Transverse colon (tissue), 4 donors: ENCODE data around the gene ZNF618. TPM values are rescaled to one million over a fixed set of nuclear protein-coding genes. Genes with fewer than 3 reads are reported as not detected.
A peak's percentile ranks its signal among the peaks of the same experiment; 100 is the strongest.

Source experiments
- DNase-seq: peaks from one replicate; pipeline ENCODE4 v3.0.0-alpha.2; 2019
- H3K27ac ChIP-seq, 4 donors: fragments of 200-600 bp; sonication (generic); 2 replicates each; pipeline ENCODE4 v1.5.1; 2016 to 2018; ENCODE audit warnings: inconsistent platforms in 4 of 4
- H3K27me3 ChIP-seq: fragments of 200-600 bp; sonication (generic); 2 replicates; pipeline ENCODE4 v1.5.1; 2017; ENCODE audit warnings: inconsistent platforms
- H3K36me3 ChIP-seq, 4 donors: fragments of 200-600 bp; sonication (generic); 2 replicates each; pipeline ENCODE4 v1.5.1; 2017 to 2019; ENCODE audit warnings: inconsistent platforms in 4 of 4
- H3K4me1 ChIP-seq, 4 donors: fragments of 200-600 bp; sonication (generic); 2 replicates each; pipeline ENCODE4 v1.5.1; 2017 to 2020; ENCODE audit warnings: inconsistent platforms in 4 of 4
- H3K4me3 ChIP-seq, 4 donors: fragments of 200-600 bp; sonication (generic); 1 replicate in 1 of 4; 2 replicates in 3 of 4; pipeline versions ENCODE4 v1.5.1 to v1.6.1; 2017 to 2019; ENCODE audit warnings: inconsistent platforms in 4 of 4
- H3K9me3 ChIP-seq, 2 donors: fragments of 200-600 bp; sonication (generic); 2 replicates each; pipeline ENCODE4 v1.5.1; 2017 to 2019; ENCODE audit warnings: inconsistent platforms in 2 of 2
- CTCF ChIP-seq, 5 experiments: fragments of 200-600 bp in 3 of 5; fragments of 450-650 bp in 2 of 5; sonication (generic) in 3 of 5; IDR thresholded peaks; 1 replicate in 2 of 5; 2 replicates in 3 of 5; pipeline ENCODE4 v1.5.1; 2016 to 2017; ENCODE audit warnings: antibody characterized with exemption in 5 of 5, inconsistent platforms in 3 of 5, mild to moderate bottlenecking in 2 of 5, moderate library complexity in 1 of 5
- EP300 ChIP-seq: sonication (generic); formaldehyde crosslinking; IDR thresholded peaks from one replicate; pipeline ENCODE4 v1.6.1; 2017; ENCODE audit warnings: antibody characterized with exemption, low read depth
- POLR2A ChIP-seq: fragments of 450-650 bp; IDR thresholded peaks from one replicate; pipeline ENCODE4 v1.6.1; 2016; ENCODE audit warnings: antibody characterized with exemption, mild to moderate bottlenecking, moderate library complexity
- POLR2AphosphoS5 ChIP-seq, 3 donors: sonication (generic); formaldehyde crosslinking; IDR thresholded peaks; one replicate each; pipeline ENCODE4 v1.6.1; 2016; ENCODE audit warnings: antibody characterized with exemption in 3 of 3
- WGBS, 2 donors: methylation state at CpG; one replicate each; pipeline ENCODE4 v1.1.5; 2018; ENCODE audit warnings: low coverage in 1 of 2; 5-methylcytosine and 5-hydroxymethylcytosine counted together
- in situ Hi-C, 4 donors: fragments of 200-750 bp; cut with MboI; loops; one replicate each; pipeline versions ENCODE4 v1.15.0 to v1.15.1; 2017; ENCODE audit warnings: low sequenced_read_pairs in 3 of 4, low pct_ligation_motif_present in 1 of 4, low pct_unique_long_range_greater_than_20kb in 1 of 4
- intact Hi-C: fragments of 100-400 bp; cut with DNase I; formaldehyde crosslinking; loops from one replicate; pipeline ENCODE4 v1.15.1; 2023; ENCODE audit warnings: low total_unique reads
- total RNA-seq, 4 donors: library from RNA; depleted of rRNA; stranded (reverse); fragments of >200 nt; gene quantifications; one replicate each; pipeline ENCODE4 v1.1.0, GENCODE V29; 2016

ZNF618 gene
- total RNA-seq, 4 donors from 2014 or later, result 2.2 to 8.6 (median 4.0) TPM

- in situ Hi-C loops (no loop called here), intact Hi-C loops (no loop called here)
- Histone ChIP-seq H3K27me3 (no peaks in the 10 kb centered on the region), H3K9me3 (no peaks in the 10 kb centered on the region), H3K36me3 (no peaks in the 10 kb centered on the region), H3K27ac (peak overlapping the region; percentile 54 to 59 (median 58)), H3K4me3 (no peak overlapping the region), H3K4me1 (peaks cover 0 to 17% (median 10%) of the 10 kb centered on the region in 4 donors)
- 33% methylated on average over 5 of the region's 5 CpGs; no CpG with 5 or more reads in 1 of the 2 donors for WGBS, 2 donors
- peak; percentile 87 for DNase-seq
- no peak for TF ChIP-seq CTCF (IDR thresholded peaks at IDR 0.05)
- peak in 1 of 3 donors; percentile 39 for TF ChIP-seq POLR2AphosphoS5 (IDR thresholded peaks at IDR 0.05)
- TF ChIP-seq EP300, result no peak
- TF ChIP-seq POLR2A, result no peak
Observed at GRCh38 chr9:113966394-113966793, 90.3 kb downstream of the ZNF618 start.

GRCh38 chr9:113967380-113967779 lies 91.3 kb downstream of the ZNF618 start:
- H3K4me3 ChIP-seq, result no peak overlapping the region
- H3K9me3 ChIP-seq, result no peaks in the 10 kb centered on the region
- peaks cover 0 to 17% (median 10%) of the 10 kb centered on the region in 4 donors for H3K4me1 ChIP-seq
- intact Hi-C loops (no loop called here), in situ Hi-C loops (no loop called here)
- H3K36me3 ChIP-seq, result no peaks in the 10 kb centered on the region
- no peaks in the 10 kb centered on the region for H3K27me3 ChIP-seq
- no peak for DNase-seq
- H3K27ac ChIP-seq, result peak overlapping the region in 1 of 4 donors; percentile 15
- WGBS, 2 donors, result 40 to 66% methylated on average over 3 to 5 of the region's 5 CpGs
- no peak for TF ChIP-seq CTCF (IDR thresholded peaks at IDR 0.05)
- TF ChIP-seq POLR2A, result no peak
- no peak for TF ChIP-seq EP300
- TF ChIP-seq POLR2AphosphoS5 (IDR thresholded peaks at IDR 0.05), result no peak

GRCh38 chr9:113969343-113969742 lies 93.2 kb downstream of the ZNF618 start:
- Histone ChIP-seq H3K36me3 (no peaks in the 10 kb centered on the region), H3K4me1 (peaks cover 0 to 21% (median 11%) of the 10 kb centered on the region in 4 donors), H3K27me3 (no peaks in the 10 kb centered on the region), H3K4me3 (no peak overlapping the region), H3K27ac (no peak overlapping the region), H3K9me3 (no peaks in the 10 kb centered on the region)
- 69% methylated on average over 1 of the region's 1 CpG; no CpG with 5 or more reads in 1 of the 2 donors for WGBS, 2 donors
- no peak for TF ChIP-seq CTCF (IDR thresholded peaks at IDR 0.05)
- TF ChIP-seq POLR2A, result no peak
- TF ChIP-seq POLR2AphosphoS5 (IDR thresholded peaks at IDR 0.05), result no peak
- no peak for TF ChIP-seq EP300
- no peak for DNase-seq
- in situ Hi-C loops, result no loop called here
- intact Hi-C loops, result no loop called here

- in situ Hi-C loops, result no loop called here
- no peak for DNase-seq
- WGBS, 2 donors, result 73 to 80% methylated on average over 4 to 9 of the region's 9 CpGs
- Histone ChIP-seq H3K27me3 (no peaks in the 10 kb centered on the region), H3K4me1 (peaks cover 0 to 4% (median 1%) of the 10 kb centered on the region in 4 donors), H3K4me3 (no peak overlapping the region), H3K27ac (no peak overlapping the region), H3K9me3 (no peaks in the 10 kb centered on the region), H3K36me3 (no peaks in the 10 kb centered on the region)
- intact Hi-C loops, result no loop called here
- TF ChIP-seq EP300, result no peak
- no peak for TF ChIP-seq POLR2AphosphoS5 (IDR thresholded peaks at IDR 0.05)
- TF ChIP-seq POLR2A, result no peak
- TF ChIP-seq CTCF (IDR thresholded peaks at IDR 0.05), result no peak
Observed at GRCh38 chr9:113973226-113973625, 97.1 kb downstream of the ZNF618 start.
